ENCODE data around the gene SLC35E4.
"Not testable (repeated sequence)": the region's sequence is repeated elsewhere in the genome, so short reads cannot be mapped to it uniquely, and the experiment has no call there.

The SLC35E4 gene

DNA sequence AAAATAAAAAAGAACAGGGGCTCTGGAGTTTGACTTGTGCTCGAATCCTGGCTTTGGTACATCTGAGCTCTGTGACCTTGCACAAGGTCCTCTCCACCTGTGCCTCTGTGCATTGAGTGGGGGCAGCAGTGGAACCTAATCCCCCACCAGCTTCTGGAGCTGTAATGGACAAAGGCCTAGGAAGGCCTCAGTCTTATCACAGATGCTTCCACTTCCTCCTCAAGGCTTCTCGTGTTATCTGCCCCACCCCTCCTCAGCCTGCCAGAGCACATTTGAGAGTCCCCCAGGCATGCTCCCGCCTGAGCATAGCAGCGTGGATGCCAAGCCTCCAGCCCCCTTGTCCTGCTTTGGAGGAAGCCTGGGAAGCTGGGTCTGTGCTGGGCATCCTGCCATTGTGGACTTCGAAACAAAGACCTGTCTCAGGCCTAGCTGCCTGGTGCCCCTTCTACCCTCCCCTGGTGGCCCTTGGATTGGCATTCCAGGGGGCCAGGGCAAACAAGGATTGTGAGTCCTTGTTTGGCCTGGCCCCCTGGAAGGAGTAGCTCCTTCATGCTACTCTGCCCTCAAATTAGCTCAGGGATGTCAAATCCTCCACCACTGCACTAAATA lies 15.0 kb downstream of the SLC35E4 start:
- no peak for DNase-seq

- no peak for DNase-seq
These were observed 17.3 kb downstream of the SLC35E4 start for GRCh38 chr22:30652852-30653251.

DNA sequence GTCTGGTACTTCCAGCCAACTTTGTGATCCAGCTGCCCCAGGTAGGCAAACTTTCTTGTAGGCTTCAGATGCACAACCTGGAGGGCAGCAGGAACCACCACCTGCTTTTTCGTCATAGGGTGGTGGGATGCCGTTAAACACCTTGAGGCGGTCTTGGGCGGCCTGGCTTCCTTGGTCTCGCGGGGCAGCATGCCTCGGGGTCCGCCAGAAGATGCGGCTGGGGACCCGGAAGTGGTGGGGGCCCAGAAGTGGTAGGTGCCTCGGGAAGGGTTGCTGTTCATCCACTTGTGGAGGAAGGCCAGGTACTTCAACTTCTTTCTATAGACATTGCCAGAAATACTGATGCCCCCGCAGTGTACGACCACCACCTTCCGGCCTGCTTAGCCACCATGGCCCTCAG lies 18.8 kb downstream of the SLC35E4 start:
- no peak for DNase-seq

DNA sequence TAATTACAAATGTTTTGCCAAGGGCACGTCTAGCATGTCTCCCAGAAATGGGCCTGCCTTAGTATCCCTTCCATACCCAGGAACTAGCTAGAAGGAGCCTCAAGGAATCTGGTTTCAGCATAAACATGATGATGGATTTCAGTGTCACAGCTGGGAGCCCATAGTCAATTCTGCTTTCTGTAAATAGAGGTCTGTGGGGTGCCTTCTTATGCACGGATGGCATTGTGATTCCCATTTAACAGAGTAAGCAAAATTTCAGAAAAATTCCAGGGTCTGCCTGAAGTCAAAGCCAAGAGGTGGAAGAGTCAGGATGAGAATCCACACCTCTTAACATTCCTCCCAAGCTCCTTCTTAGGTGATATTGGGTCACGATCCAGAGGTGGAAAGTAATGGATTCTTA lies 20.0 kb downstream of the SLC35E4 start:
- no peak for DNase-seq

DNA sequence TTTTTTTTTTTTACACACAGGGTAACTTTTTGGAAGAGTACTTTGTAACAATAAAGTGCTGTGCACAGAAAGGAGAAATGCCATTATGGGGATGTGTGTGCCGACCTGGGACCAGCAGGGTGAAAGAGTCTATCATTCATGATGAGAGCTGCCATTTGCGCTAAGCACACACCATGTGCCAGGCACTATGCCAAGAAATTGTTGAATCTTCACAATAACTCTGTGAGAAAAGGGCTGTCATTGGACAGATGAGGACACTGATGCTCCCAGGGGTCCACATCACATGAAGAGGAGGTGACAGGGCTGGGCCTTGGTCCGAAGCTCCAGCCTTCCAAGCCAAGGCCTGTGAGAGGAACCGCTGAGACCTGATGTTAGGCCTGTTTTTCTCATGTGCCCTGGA lies 26.5 kb downstream of the SLC35E4 start:
- no peak for DNase-seq

GRCh38 chr22:30664798-30665197 lies 29.2 kb downstream of the SLC35E4 start:
- DNase-seq = no peak

GRCh38 chr22:30665266-30665665 lies 29.7 kb downstream of the SLC35E4 start:
- no peak for DNase-seq

- DNase-seq = no peak
These were observed 30.2 kb downstream of the SLC35E4 start for GRCh38 chr22:30665786-30666185.

DNA sequence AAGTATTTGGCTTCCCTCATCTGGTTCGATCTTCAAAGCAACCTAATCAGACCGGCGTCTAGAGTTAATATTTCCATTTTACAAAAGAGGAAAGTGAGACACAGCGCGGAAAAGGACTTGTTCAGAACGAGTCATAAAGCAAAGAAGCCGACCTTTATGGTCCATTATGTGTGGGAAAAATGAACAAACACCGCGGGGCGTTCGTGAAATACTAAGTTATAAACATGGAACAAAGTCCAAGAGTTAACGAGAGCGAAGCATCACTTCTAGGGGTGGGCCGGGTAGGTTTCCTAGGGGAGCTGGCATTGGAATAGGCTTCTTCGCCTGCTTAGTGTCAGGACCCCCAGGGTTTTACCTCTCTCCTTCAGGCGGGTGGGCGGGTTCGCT lies 31.5 kb downstream of the SLC35E4 start:
- DNase-seq = peak in 1 of 5 experiments; percentile 5

DNA sequence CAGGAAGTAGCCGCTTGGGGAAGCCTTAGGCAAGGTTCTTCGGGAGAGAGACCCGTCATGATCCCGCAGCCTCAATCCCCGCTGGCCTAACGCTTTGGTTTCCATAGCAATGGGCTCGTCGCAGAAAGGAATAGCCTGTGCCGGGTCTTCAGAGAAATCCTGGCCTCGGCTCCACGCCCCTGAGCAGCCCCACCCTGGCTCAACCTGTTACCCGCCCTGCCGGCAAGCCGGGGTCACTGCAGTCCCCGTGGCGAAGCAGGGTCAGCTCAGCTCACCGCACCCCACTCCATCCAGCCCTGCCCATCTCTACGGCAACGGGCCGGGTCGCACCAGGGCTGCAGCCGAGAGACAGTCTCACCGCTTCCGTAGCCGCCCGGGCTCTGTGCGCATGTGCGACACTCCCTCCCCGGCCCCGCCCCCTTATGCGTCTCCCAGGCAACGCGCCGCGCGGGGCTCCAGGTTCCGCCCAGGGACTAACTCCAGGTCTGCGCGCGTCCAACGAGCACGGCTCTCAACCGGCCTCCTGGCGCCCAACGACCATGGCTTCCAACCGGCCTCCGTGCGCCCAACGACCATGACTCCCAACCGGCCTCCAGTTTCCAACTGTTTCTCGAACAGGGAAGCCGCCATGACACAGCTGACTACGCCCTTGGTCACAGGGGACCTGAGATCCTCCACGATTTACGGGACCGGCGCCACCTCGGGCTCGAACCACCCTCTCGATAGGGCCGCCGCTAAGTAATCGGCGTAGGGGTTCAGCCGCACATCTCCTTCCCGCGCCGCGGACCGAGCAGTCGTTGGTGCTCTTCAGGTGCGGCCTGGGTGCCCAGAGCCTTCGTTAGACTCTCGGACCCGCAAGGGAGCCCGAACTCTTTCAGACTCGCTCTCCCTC lies 32.2 kb downstream of the SLC35E4 start, which contains the start of gene DUSP18:
Gene DUSP18, minus strand, starts transcription at position 382 of the 892 bp plus-strand sequence. CDS start 3,872 bp downstream, outside the sequence.
- peak; percentile 87 to 91 (median 90) for DNase-seq

- DNase-seq = no peak
These were observed 32.8 kb downstream of the SLC35E4 start for GRCh38 chr22:30668386-30668710.

DNA sequence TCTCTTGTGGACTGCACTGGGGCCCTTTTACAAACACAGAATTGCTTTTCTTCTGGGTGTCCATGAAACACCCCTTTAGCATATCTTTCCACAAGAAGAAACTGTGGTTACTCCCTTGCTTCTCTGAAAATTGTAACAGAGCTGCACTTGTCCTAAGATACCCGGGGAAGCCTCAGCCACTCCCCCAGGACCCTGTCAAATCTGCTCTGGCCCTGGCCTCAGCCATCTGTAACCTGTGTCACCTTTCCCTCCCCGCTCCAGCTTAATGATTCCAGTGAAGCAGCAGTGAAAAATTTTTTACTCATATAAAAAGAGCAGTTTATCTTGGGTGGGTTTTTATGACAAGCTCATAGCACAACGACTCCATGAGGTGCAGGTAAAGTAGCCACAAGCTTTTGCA lies 35.5 kb downstream of the SLC35E4 start:
- no peak for DNase-seq

DNA sequence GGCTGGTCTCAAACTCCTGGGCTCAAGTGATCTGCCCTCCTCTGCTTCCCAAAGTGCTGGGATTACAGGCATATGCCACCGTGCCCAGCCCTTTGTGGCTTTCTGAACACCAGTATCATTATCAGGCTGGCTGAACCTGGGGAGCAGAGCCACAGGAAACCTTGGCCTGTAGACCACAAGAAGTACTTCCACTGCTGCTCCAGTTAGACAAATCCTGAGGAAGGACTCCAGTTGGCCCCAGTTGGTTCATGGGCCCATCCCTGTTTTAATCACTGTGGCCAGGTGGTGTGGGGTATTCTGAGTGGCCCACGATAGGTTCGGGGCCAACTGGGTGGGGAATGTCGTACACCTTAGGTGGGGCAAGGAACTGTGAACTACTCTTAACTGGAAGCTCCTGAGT lies 37.6 kb downstream of the SLC35E4 start:
- no peak for DNase-seq

- DNase-seq = no peak
These were observed 38.9 kb downstream of the SLC35E4 start for GRCh38 chr22:30674482-30674881.

DNA sequence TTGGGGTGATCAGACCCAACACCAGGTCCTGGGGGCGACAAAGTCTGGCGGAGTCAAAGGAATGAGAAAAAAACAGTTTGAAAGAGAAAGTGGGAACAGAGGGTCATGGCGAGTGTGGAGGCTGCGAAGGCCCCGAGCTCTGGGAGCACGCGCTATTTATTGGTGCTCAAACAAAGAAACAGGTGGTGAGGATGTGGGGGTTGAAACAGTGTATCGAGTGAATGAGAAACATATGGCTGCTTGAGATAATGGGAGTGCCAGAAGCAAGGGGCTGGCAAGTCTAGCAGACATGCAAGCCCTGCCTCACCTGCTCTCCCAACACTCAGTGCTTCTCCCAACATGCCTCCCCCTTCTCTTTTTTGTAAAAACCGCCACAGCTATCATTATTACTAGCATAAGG lies 39.9 kb downstream of the SLC35E4 start:
- DNase-seq = no peak

GRCh38 chr22:30676565-30676964 lies 41.0 kb downstream of the SLC35E4 start:
- not testable (repeated sequence) for DNase-seq

- not testable (repeated sequence) for DNase-seq
These were observed 44.5 kb downstream of the SLC35E4 start for GRCh38 chr22:30679895-30680690.

GRCh38 chr22:30680991-30681770 lies 45.6 kb downstream of the SLC35E4 start:
- DNase-seq = no peak

GRCh38 chr22:30681831-30682230 lies 46.2 kb downstream of the SLC35E4 start:
- DNase-seq = no peak

DNA sequence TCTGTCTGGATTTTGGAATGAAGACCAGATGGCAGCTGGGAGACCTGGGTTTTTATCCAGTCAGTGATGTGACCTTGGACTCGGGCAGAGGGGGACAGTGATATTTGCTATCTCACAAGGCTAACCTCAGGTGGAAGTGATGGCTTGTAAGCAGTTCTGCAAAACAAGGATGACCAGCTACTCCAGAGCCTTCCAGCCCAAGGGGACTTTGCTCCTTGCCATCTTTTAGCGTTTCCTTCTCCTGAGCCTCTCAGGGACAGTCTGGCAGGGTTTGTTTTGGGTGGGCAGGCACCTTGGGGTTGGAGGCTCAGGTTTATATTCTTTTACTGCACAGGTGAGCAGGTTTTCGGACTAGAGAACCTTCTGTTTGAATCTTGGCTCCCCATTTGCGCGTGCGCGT lies 49.6 kb downstream of the SLC35E4 start:
- no peak for DNase-seq

DNA sequence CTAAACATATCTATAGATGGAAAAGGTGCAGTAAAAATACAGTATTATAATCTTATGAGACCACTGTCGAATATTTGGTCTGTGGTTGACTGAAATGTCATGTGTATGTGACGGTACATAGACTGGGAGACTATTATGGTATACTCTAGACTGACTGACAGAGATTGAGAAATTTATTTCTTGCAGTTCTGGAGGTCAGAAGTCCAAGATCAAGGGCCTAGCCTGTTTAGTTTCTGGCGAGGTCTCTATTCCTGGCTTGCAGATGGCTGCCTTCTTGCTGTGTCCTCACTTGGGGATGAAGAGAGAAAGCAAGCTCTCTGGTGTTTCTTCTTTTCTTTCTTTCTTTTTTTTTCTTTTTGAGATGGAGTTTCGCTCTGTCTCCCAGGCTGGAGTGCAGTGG lies 51.8 kb downstream of the SLC35E4 start:
- DNase-seq = no peak

GRCh38 chr22:30689622-30690021 lies 54.0 kb downstream of the SLC35E4 start:
- DNase-seq = no peak

- DNase-seq = no peak
These were observed 55.6 kb downstream of the SLC35E4 start for GRCh38 chr22:30691204-30691603.
